Fibroblast of lung (primary cell): ENCODE results near the gene A3GALT2. TPM values are rescaled to one million over a fixed set of nuclear protein-coding genes. Genes with fewer than 3 reads are reported as not detected.

Source experiments
- DNase-seq, 2 donors: peaks; one replicate each; pipeline versions ENCODE4 v3.0.0 to v3.0.0-alpha.2; 2010; ENCODE audit warnings: low read depth in 2 of 2
- H2AFZ ChIP-seq: 2 replicates; pipeline ENCODE4 v1.5.1; 2012; ENCODE audit warnings: low read length, control low read depth, inconsistent platforms
- H3K27ac ChIP-seq: 2 replicates; pipeline ENCODE4 v1.5.1; 2011; ENCODE audit warnings: low read length, control low read depth; ENCODE audit not compliant: insufficient read depth
- H3K27me3 ChIP-seq: 2 replicates; pipeline ENCODE4 v1.5.1; 2011; ENCODE audit warnings: mild to moderate bottlenecking, low read length; ENCODE audit not compliant: control insufficient read depth, insufficient read depth
- H3K36me3 ChIP-seq: 2 replicates; pipeline ENCODE4 v1.5.1; 2011; ENCODE audit warnings: low read length; ENCODE audit not compliant: control insufficient read depth, insufficient read depth
- H3K4me1 ChIP-seq: 2 replicates; pipeline ENCODE4 v1.5.1; 2011; ENCODE audit warnings: low read length; ENCODE audit not compliant: control insufficient read depth, insufficient read depth; ENCODE audit errors: extremely low read depth
- H3K4me2 ChIP-seq: 2 replicates; pipeline ENCODE4 v1.5.1; 2011; ENCODE audit warnings: low read length, control low read depth; ENCODE audit not compliant: insufficient read depth; ENCODE audit errors: extremely low read depth
- H3K4me3 ChIP-seq, 4 experiments: fragments of 200-600 bp in 1 of 4; sonication (generic) in 1 of 4; replicated peaks in 1 of 4; 2 replicates each; pipeline ENCODE4 v1.5.1; 2011 to 2016; ENCODE audit warnings: low read length in 4 of 4, low read depth in 3 of 4, mild to moderate bottlenecking in 3 of 4, control low read depth in 2 of 4, inconsistent platforms in 1 of 4, mixed read lengths in 1 of 4; ENCODE audit not compliant: insufficient read depth in 1 of 4; ENCODE audit errors: control extremely low read depth in 1 of 4
- H3K79me2 ChIP-seq: 2 replicates; pipeline ENCODE4 v1.5.1; 2012; ENCODE audit warnings: mild to moderate bottlenecking, low read length, inconsistent platforms; ENCODE audit not compliant: control insufficient read depth, insufficient read depth
- H3K9ac ChIP-seq: 2 replicates; pipeline ENCODE4 v1.5.1; 2011; ENCODE audit warnings: mild to moderate bottlenecking, low read length, control low read depth; ENCODE audit not compliant: insufficient read depth
- H3K9me3 ChIP-seq: 2 replicates; pipeline ENCODE4 v1.5.1; 2012; ENCODE audit warnings: low read depth, low read length; ENCODE audit not compliant: control insufficient read depth, insufficient read depth
- H4K20me1 ChIP-seq: 2 replicates; pipeline ENCODE4 v1.5.1; 2011; ENCODE audit warnings: low read length; ENCODE audit not compliant: control insufficient read depth, insufficient read depth; ENCODE audit errors: extremely low read depth
- EZH2 ChIP-seq: IDR thresholded peaks from 2 replicates; pipeline ENCODE4 v1.5.1; 2012; ENCODE audit warnings: low read length, control low read depth, mild to moderate bottlenecking; ENCODE audit errors: missing control alignments
- polyA plus RNA-seq, 2 donors: library from polyadenylated mRNA; depleted of rRNA in 1 of 2; stranded (reverse) in 1 of 2; unstranded in 1 of 2; fragments of >200 nt; gene quantifications; 2 replicates each; pipeline ENCODE4 v1.2.1, GENCODE V29; 2011 to 2012; ENCODE audit warnings: missing spikeins in 1 of 2
- total RNA-seq: library from RNA; depleted of rRNA; stranded (reverse); fragments of >200 nt; gene quantifications from 2 replicates; pipeline ENCODE4 v1.2.1, GENCODE V29; 2014
- TF ChIP-seq, protein P1 (sequence below), 2 donors: IDR thresholded peaks in 1 of 2; conservative IDR thresholded peaks in 1 of 2; 1 replicate in 1 of 2; 2 replicates in 1 of 2; pipeline ENCODE4 v1.5.1; 2011 to 2012; ENCODE audit warnings: low read length in 2 of 2, control low read depth in 1 of 2, inconsistent platforms in 1 of 2, low read depth in 1 of 2, mild to moderate bottlenecking in 1 of 2

A3GALT2 gene
- total and polyA plus RNA-seq, 2 donors (not counting 1 experiment from before 2014, with no cell fraction given), result not detected

- TF ChIP-seq, protein P1, sequence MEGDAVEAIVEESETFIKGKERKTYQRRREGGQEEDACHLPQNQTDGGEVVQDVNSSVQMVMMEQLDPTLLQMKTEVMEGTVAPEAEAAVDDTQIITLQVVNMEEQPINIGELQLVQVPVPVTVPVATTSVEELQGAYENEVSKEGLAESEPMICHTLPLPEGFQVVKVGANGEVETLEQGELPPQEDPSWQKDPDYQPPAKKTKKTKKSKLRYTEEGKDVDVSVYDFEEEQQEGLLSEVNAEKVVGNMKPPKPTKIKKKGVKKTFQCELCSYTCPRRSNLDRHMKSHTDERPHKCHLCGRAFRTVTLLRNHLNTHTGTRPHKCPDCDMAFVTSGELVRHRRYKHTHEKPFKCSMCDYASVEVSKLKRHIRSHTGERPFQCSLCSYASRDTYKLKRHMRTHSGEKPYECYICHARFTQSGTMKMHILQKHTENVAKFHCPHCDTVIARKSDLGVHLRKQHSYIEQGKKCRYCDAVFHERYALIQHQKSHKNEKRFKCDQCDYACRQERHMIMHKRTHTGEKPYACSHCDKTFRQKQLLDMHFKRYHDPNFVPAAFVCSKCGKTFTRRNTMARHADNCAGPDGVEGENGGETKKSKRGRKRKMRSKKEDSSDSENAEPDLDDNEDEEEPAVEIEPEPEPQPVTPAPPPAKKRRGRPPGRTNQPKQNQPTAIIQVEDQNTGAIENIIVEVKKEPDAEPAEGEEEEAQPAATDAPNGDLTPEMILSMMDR (conservative IDR thresholded peaks at IDR 0.05 in 1 of 2, IDR thresholded peaks at IDR 0.05 in 1 of 2; ENCODE audit: low read depth in 1 of 2, low read length in 2 of 2), result no peak
- no peak for TF ChIP-seq EZH2
- H3K4me3 ChIP-seq, result no peak overlapping the region
- no peak overlapping the region for H3K4me2 ChIP-seq
- H3K27ac ChIP-seq, result peak overlapping the region; percentile 88
- H2AFZ ChIP-seq, result no peak overlapping the region
- H3K36me3 ChIP-seq, result peaks cover 52% of the 10 kb centered on the region
- no peak for DNase-seq
- peaks cover 62% of the 10 kb centered on the region for H3K4me1 ChIP-seq
- no peaks in the 10 kb centered on the region for H3K27me3 ChIP-seq
- no peaks in the 10 kb centered on the region for H4K20me1 ChIP-seq
- peaks cover 72% of the 10 kb centered on the region for H3K79me2 ChIP-seq
- no peaks in the 10 kb centered on the region for H3K9me3 ChIP-seq
- no peak overlapping the region for H3K9ac ChIP-seq
Measured at GRCh38 chr1:33330906-33331305, 10.0 kb upstream of the A3GALT2 start.

DNA sequence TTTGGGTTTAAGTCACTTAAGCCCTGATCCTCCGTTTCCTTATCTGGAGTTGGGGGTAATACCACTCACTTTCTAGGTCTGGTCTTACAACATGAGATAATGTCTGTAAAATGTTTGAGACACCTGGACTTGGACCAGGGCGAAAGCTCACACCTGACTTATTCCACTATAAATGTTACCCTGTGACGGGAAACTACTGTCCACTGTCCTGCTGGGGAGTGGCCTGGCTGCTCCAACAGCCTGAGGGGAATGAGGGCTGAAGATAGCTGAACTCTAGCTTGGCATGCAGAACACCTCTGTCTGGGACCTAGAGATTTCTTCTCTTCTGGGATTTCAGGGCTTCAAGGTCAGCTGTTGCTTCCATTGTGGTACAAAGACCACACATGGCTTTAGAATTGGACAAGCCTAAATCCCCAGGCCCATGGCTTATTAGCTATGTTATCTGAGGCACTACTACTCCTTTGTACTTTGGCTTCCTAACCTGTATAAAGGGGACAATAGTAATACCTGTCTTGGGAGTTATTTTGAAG is 9.5 kb upstream of the A3GALT2 start:
- Histone ChIP-seq H3K9ac (no peak overlapping the region), H3K27ac (peak overlapping the region; percentile 88), H2AFZ (no peak overlapping the region), H3K36me3 (peaks cover 55% of the 10 kb centered on the region), H3K4me2 (no peak overlapping the region), H3K9me3 (no peaks in the 10 kb centered on the region), H3K4me3 (no peak overlapping the region), H3K79me2 (peaks cover 67% of the 10 kb centered on the region), H4K20me1 (no peaks in the 10 kb centered on the region), H3K4me1 (peaks cover 62% of the 10 kb centered on the region), H3K27me3 (no peaks in the 10 kb centered on the region)
- TF ChIP-seq, protein P1 (conservative IDR thresholded peaks at IDR 0.05 in 1 of 2, IDR thresholded peaks at IDR 0.05 in 1 of 2; ENCODE audit: low read depth in 1 of 2, low read length in 2 of 2), result no peak
- TF ChIP-seq EZH2, result no peak
- DNase-seq, result no peak

GRCh38 chr1:33329600-33330305 is 8.9 kb upstream of the A3GALT2 start:
- Histone ChIP-seq H3K4me2 (no peak overlapping the region), H3K9me3 (no peaks in the 10 kb centered on the region), H3K4me3 (no peak overlapping the region), H4K20me1 (no peaks in the 10 kb centered on the region), H3K9ac (no peak overlapping the region), H2AFZ (no peak overlapping the region), H3K79me2 (peaks cover 61% of the 10 kb centered on the region), H3K27me3 (no peaks in the 10 kb centered on the region), H3K36me3 (peaks cover 60% of the 10 kb centered on the region), H3K27ac (no peak overlapping the region), H3K4me1 (peaks cover 56% of the 10 kb centered on the region)
- no peak for DNase-seq
- no peak for TF ChIP-seq EZH2
- TF ChIP-seq, protein P1 (conservative IDR thresholded peaks at IDR 0.05 in 1 of 2, IDR thresholded peaks at IDR 0.05 in 1 of 2; ENCODE audit: low read depth in 1 of 2, low read length in 2 of 2), result no peak
